Esophagus squamous epithelium (tissue), 4 donors: Measurements from ENCODE around the gene STX19.

Experiments
- POLR2A ChIP-seq, 4 donors: fragments of 450-650 bp; IDR thresholded peaks; one replicate each; pipeline ENCODE4 v1.6.1; 2017; ENCODE audit warnings: antibody characterized with exemption in 4 of 4, mild to moderate bottlenecking in 4 of 4, moderate library complexity in 3 of 4
- TF ChIP-seq, protein P1 (sequence below), 6 experiments: fragments of 450-650 bp in 4 of 6; fragments of 200-600 bp in 2 of 6; sonication (generic) in 2 of 6; IDR thresholded peaks; one replicate each; pipeline ENCODE4 v1.5.1; 2016 to 2019; ENCODE audit warnings: antibody characterized with exemption in 6 of 6, mild to moderate bottlenecking in 4 of 6, moderate library complexity in 4 of 6

DNA sequence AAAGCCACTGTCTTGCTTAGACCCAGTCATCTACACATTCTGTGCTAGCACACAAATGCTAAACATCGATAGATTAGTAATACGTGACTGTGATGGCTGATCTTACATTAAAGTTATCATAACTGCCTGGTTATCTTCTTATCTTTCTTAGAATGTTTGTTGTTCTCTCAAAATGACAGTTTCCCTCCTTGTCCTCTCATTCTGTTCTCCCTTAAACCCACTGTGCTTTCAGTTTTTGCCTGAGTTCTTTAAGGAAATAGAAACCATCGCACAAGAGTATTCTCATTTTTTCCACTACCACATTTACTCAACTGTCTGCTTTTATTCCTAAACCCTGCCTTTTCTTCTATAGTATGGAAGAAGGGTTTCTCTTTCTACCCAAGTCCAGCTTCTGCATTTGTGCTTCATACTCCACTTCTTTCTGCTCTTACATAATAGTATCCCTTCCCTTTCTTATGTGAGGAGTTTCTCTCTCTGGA, 17.1 kb downstream of the STX19 start:
- TF ChIP-seq, protein P1, sequence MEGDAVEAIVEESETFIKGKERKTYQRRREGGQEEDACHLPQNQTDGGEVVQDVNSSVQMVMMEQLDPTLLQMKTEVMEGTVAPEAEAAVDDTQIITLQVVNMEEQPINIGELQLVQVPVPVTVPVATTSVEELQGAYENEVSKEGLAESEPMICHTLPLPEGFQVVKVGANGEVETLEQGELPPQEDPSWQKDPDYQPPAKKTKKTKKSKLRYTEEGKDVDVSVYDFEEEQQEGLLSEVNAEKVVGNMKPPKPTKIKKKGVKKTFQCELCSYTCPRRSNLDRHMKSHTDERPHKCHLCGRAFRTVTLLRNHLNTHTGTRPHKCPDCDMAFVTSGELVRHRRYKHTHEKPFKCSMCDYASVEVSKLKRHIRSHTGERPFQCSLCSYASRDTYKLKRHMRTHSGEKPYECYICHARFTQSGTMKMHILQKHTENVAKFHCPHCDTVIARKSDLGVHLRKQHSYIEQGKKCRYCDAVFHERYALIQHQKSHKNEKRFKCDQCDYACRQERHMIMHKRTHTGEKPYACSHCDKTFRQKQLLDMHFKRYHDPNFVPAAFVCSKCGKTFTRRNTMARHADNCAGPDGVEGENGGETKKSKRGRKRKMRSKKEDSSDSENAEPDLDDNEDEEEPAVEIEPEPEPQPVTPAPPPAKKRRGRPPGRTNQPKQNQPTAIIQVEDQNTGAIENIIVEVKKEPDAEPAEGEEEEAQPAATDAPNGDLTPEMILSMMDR (IDR thresholded peaks at IDR 0.05), result no peak
- no peak for TF ChIP-seq POLR2A (IDR thresholded peaks at IDR 0.05)
